Glomerular endothelial cell (primary cell): ENCODE data around the gene GPC1. TPM values are rescaled to one million over a fixed set of nuclear protein-coding genes. Genes with fewer than 3 reads are reported as not detected.

Experiments
- DNase-seq: peaks from one replicate; pipeline ENCODE4 v3.0.0-alpha.2; 2011; ENCODE audit warnings: low read depth, low spot score; ENCODE audit errors: extremely low read depth
- total RNA-seq: library from RNA; depleted of rRNA; stranded (reverse); fragments of >200 nt; gene quantifications from 2 replicates; pipeline ENCODE4 v1.2.3, GENCODE V29; 2015

Gene GPC1
- total RNA-seq, 1 donor from 2014 or later, result 141 TPM

DNA sequence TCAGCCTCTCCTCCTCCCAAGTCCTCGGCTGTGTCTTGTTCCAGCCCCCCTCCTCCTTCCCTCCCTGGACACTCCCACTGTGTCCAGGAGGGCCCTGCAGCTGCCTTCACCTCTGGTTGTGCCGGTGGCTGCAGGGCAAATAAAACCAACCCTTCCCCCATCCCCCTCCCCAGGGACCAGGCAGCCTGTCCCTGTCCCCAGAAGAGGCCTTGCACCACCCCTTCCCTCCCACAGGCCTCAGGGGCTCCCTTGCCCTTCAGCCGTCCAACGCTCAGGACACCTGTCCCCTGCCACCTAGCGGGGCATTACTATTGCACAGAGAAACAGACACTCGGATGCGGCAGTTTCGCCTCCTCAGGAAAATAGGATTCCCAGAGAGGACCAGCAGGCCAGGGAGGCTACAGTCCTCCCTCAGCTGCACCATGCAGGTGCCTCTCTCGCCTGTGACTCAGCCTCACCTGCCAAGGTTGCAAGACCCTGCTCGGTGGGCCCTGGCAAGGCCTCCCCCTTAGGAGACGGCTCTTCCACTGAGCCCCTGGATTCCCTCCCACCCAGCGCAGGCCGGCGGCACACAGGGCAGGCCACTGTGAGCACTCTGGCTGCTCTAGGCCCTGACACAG, 5.5 kb upstream of the GPC1 start:
- no peak for DNase-seq

DNA sequence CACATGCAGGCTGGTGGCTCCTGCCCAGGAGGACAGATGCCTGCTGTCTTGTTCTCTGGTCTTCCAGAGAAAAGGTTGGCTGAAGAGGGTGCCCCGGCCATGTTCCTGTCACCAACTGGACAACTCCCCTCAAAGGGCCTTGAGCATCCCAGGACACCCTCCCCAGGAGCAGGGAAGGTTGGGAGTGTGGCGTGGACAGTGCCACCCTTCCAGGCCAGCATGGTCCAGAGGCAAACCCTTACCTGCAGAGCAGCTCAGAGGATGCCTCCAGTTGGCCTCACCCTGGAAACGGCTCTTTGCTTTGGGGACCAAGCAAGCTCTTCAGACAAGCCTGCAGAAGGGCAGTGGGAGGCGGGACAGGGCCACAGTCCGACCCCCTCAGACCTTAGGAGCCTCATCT, 4.9 kb upstream of the GPC1 start:
- DNase-seq, result no peak

DNA sequence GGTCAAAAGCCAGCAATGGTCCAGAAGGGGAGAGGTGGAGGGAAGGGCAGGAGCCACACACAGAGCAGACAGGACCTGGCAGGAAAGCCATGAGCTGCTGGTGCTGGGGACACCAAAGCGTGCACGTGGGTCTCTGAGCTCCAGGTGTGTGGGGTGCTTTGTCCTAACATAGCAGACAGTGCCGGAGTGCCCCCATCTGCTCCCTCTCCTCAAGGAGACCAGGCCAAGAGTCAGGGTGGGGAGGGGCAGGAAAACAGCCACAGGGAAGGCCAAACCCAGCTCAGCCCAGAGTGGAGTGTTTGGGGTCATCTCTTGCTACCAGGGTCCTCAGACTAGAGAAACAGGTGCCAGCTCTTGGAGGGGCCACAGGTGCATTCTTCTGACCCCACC, 4.2 kb upstream of the GPC1 start:
- no peak for DNase-seq

DNA sequence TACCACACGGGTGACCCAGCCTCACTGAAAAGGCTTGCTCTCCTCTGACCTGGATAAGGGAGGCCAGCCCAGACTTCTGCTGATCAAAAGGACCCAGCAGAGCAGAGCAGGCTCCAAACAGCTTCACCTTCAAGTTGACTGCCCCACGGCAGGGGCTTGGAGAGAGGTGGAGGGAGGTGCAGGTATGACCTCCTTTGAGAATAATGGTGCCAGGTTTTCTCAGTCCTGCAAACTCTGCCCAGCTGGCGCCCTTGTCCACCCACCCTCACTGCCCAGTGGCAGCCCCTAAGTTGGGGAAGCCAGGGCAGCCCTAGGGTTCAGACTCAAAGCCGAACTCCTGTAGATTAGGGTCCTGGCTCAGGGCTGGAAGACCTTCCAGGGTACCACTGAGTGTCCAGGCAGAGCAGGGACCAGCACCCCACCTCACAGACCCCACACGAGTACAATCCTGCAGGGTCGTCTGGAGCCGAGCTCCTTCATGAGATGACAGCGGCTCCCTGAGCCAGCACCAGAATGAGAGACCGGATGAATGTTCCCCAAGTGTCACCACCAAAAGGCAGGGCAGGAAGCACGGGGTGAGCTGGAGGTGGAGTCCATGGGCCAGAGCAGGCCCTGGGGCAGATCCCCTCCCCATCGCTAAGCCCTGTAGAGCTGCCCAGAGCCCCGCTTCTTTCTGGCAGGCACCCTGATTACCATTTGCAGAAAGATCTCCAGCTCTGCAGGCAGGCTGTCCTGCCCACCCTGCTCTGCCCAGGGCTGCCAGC, 3.6 kb upstream of the GPC1 start:
- no peak for DNase-seq

DNA sequence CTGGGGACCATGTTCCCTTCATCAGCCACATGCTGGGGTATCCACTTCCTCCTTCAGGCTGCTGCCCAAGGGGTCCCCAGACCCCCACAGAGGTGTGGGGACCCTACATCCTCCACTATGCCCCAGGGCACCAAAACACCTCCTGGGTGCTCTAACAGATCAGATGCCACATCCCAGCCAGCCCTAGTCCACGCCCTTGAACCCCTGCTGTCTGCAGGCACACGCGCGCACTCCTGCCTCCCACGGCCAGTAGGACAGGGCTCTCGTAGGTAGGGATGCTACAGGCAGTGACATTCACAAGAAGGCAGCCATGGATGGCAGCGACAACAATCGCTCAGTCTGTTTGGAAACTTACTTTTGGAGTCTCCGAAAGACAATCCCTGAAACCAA, 3.0 kb upstream of the GPC1 start:
- no peak for DNase-seq

DNA sequence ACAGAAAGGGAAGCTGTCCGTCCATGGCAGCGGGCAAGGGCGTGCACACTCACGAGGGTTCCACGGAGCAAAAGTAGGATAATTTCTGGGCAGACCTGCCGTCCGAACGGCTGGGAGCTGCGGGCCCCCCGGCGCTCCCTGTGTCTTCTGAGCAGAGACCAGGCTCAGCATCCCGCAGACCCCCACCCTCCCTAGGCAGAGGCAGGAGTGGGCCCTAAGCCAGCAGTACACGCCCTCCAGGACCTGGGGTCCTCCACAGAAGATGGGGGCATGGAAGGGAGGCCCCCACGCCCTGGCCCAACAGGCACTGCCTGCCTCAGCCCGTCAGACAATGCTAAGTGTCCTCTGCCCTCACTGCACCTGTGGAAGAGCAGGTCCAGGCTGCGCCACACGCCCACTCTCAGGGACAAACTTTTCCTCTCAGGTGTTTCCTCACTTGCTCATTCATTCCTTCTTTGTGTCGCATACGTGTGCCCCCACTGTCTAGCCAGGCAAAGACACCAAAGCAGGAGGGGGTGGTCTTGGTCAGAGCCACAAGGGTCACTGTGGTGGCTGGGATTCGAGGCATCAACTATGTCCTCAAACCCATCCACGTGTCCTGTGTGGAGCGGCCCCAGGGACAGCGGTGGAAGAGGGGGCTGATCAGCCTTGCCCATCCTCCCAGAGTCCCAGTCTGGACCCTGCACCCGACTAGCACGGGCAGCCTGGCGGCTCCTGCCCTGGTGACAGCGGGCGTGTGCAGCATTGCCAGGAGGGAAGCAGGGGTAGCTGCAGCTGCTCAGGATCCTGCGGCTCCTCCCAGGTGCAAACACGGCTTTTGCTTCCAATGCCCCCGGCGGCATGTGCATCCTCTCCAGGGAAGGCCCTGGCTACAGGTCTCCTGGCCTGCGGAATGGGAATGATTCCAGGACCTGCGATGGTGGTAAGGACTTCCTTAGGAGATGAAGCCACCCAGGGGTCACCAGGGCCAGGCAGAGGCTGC, 2.4 kb upstream of the GPC1 start:
- no peak for DNase-seq

DNA sequence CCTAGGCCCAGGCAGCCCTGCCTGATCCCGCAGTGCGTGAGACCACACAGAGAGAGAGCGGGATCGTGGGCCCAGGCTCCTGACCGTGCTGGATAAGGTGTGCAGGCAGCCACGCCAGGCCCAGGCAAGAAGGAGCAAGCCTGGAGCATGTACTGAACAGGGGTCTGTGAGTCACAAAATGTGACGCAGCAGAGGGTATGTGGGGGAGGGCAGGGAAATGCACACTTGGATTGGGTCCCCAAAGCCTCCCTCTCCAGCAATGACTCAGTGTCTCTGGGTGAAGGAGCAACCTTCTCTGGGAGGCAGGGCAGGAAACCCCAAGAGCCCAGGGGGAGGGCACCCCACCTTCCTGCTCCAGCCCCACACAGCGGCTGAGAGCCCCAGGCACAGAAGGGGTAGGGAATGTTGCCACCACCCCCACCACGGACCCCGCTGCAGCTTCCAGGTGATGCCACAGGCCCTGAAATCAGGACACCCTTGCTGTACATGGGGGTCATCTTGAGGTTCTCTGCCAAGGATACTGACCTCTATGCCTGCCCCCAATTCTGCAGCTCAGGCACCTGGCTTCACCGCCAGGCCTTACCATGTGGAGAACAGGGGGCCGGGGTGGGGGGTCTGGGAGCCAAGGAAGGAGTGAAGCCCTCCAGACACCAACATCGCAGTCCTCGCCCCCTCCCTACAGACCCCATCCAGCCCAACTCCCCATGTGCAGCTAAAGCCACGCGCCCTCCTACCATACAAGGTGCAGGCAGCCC, 1.3 kb upstream of the GPC1 start:
- DNase-seq, result peak; percentile 4

DNA sequence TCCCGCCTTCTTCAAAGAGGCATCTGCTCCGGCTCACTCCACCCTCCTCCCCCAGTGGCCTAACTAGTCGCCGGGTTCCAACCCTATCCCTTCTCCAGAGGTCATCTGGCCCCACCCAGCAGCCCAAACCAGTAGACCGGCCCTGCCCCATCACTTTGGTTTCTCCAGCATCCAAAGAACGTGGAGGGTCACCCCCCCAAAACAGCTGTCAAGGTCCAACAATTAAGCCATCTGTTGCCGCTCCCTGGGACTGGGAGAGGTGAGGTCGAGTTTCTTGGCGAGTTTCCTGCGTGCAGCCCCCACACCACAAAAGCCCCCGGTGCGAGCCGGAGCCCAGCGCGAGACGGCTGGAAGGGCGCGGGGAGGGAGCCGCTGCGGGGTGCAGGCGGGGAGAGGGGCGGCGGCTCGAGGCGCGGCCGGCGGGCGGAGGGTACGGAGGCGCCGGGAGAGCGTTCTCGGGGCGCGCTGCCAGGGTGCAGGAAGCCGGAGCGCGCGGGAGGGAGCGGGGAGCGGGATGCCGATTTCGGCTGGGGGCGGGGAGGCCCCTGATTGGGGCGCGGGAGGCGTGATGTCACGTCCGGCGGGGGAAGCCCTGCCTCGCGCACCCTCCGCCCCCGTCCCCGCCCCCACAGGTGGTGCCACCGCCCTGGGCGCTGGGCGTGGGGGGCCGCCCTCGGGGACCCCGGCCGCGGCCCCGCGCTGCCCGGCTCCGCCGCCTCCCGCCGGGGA, 571 bp upstream of the GPC1 start:
- no peak for DNase-seq

DNA sequence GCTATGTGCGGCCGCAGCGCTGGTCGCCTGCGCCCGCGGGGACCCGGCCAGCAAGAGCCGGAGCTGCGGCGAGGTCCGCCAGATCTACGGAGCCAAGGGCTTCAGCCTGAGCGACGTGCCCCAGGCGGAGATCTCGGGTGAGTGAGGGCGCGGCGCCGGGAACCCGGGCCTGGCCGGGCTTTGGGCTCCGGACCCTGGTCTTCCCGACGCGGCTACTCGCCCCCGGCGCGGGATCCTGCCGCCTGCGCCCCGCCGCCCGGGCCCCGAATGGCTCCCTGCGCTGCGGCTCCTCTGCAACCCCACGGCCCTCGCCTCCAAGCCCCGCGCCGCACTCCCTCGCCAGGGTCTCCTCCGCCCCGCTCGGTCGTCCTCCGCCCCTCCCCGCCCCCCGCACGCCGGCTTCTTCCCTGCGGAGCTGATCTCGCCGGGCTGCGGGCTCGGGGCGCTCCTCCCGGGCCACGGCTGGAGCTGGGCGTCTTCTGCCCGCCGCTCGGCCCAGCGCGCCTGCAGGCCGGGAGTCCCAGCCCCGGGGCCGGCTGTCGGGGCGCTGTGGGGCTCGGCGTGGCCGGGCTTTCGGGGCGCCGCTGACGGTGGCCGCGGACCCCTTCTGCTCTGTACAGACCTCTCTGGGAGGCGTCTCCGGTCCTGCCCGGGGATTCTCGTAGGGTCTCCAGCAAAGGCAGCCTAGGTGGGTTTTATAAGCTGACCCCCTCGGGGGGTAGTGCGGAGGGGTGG, 652 bp downstream of the GPC1 start:
- no peak for DNase-seq

DNA sequence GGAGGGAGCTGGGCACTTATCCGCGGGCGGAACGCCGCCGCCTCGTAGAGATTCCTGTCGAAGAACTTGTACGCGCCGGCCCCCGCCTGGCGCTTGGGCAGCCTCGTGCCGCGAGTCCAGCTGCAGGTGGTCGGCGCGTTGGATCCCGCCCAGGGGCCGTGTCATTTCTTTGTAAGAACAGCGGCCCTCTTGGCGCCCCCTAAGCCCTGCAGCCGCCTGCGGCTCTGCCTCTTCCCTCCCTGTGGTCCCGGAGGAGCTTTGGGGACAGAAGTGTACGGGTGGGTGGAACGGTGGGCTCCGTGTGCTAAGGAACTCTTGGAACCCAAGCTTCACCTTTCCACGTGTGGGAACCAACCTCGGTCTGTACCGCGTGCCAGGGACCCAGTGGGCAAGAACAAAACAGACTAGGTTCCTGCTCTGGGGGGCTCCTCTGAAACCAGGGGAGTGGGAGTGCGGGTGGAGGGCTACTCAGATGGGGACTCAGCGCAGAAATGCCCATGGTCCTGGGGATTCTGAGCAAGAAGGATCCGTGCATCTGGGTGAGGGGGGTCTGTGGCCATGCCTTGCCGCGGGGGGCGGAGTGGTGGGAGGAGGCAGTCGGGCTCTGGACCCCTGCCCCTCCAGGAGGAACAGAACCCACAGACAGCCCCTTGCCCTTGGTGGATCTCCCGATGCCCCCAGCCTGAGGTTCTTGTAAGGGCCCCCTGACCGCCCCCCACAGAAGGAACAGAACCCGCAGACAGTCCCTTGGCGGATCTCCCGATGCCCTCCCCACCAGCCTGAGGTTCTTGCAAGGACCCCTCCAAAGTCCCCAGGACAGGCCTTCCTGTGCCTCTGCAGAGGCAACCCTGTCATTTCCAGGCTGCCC, 1.5 kb downstream of the GPC1 start:
- DNase-seq, result no peak

DNA sequence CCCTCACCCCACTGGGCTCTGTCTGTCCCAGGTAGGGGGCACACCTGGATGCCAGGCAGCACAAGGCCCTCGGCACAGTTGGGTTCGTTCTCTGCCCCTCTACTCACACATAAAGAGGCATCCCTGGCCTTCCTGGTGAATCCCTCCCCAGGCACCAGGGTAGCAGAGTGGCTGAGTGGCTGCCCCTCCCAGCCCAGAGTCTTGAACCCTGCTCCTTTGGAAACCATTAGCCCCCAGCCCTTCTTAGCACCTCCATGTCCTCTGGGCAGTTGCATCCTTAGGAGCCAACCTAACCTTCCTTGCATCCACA, 2.0 kb downstream of the GPC1 start:
- no peak for DNase-seq

DNA sequence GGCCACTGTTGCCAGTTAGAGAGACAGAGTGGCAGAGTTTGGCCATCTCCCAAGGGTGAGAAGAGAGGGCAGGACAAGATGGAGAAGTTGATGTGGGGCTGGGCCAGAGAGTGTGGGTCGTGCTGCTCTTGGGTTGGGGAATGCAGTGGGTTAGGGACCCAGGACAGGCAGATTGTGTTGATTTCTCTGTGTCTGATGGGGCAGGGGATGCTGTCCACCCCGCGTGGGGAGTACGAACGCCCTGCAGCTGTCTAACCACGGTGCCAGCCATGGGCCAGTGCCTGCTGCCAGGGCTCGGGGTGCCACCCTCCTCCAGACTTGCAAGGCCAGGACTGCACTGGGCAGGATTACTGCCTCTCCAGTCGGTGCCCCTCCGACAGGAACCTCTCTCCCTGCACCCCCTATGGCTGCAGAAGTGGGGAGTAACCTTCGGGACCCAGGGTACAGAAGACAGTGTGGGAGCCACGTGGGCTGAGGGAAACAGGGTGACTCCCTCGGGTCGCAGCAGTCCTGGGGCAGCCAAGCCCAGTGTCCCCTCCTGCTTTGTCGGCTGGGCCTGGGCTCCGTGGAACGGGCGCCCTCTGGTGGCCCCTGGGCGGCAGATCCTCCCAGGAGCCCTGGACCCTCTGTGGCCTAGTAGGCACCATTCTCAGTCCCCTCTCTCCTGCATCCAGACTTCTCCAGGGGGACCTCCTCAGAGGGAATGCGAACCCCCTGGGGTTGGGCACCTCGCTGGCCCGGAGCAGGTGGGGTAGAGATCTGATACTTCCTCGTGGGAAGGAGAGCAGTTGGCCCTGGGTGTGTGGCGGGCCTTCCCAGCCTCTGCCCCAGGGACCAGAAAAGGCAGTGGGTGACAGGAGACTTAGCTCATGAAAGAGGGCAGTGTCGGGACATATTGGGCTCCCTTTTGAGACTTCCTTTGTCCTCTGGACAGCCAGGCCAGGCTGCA, 2.7 kb downstream of the GPC1 start:
- DNase-seq, result peak; percentile 4

DNA sequence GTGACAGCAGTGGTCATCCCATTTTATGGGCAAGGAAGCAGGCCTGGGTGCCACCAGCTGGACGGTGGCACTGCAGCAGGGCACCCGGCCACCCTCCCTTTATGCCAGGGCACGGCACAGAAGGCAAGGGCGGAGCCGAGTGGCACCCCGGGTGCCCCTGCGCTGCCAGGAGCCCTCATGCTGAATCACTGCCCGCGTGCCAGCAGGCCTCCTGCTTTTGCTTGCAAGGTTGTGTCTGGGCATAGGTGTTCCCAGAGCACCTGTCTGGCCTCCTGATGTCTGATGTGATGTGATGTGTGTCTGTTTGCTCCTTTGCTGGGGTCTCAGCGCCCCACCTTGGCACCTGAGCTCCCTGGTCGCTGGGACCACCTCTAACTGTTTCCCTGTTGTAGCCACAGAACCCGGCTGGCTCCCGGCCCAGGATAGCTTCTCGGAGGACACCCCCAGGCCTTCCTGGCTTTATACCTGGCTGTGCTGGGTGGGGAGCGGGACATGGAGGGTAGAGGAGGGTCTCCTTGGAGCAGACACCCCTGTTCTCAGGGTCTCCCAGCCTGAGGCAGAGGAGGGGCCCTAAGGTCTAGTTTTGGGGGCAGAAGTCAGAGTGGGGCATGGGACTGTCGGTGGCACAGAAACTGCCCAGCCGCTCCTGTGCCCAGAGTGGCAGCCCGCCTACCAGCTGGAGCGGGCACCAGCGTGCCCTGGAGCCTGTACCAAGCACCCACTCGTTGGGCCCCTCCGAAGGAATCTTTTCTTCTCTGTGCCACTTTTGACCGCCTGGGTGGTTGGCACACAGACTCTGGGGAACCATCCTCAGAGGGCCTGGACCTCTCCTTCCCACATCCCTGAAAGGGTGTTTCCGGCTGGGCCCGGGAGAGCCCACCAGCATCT, 3.6 kb downstream of the GPC1 start:
- DNase-seq, result no peak

DNA sequence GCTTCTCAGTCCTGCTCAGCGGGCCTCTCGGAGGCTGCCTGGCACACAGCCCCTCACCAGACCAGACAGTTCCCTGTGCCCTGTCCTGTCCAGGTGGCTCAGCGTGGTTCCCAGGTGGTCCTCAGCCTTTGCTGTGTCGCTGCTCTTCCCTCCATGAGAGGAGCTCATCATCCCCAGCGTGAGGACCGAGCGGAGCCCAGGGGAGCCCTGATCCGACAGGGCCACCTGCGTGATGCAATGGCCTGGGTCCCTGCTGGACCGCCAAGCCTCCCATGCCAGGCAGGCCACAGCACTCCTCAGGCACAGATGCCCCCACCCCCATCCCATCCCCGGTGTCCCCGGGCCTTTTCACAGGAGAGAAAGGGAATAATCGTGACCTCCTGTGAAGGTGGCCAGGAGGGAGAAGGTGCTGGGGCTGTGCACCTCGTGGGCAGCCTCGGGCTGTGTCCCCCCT, 4.3 kb downstream of the GPC1 start:
- DNase-seq, result no peak

DNA sequence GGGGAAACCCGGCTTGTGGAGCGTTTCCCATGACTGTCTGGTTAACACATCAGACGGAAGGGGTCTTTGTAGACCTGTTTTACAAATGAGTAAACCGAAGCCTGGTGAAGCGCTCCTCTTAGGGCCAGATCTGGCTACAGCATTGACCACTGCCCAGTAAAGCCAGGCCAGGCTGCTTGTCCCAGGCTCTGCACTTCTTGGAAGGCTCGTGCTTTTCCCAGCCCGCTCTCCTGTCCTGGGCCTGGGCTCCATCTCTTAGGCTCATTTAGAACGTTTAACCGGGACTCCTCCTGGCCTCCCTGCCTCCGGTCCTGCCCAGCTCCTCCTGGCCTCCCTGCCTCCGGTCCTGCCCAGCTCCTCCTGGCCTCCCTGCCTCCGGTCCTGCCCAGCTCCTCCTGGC, 4.8 kb downstream of the GPC1 start:
- DNase-seq, result no peak

DNA sequence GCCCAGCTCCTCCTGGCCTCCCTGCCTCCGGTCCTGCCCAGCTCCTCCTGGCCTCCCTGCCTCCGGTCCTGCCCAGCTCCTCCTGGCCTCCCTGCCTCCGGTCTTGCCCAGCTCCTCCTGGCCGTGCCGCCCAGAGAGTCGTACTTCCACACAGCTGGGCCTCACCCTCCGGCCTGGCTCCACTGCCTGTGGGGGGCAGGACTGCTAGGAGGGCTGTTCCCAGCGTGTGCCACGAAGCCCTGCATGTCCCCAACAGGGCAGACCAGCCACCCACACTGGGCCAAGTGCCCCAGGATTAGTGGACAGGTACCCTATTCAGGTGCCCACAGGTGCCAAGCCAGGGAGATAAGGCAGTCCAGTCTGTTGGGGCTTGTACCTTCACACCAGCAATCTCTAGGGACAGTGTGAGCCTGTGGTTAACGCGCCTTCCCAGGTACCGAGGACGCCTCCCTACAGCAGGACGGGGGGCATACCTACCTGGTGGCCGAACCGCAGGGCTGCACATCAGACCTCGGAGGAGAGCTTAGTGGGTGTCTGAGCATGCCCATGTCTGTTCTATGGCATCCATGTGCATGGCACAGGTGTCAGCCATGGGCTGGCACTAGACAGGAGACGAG, 5.3 kb downstream of the GPC1 start:
- DNase-seq, result no peak
